ENCODE measurements around the gene MECP2.

MECP2 gene

GRCh38 chrX:154032160-154032559 lies 65.4 kb downstream of the MECP2 start:
- DNase-seq (ENCODE audit: low read depth) = no peak
- TF ChIP-seq, protein P1, sequence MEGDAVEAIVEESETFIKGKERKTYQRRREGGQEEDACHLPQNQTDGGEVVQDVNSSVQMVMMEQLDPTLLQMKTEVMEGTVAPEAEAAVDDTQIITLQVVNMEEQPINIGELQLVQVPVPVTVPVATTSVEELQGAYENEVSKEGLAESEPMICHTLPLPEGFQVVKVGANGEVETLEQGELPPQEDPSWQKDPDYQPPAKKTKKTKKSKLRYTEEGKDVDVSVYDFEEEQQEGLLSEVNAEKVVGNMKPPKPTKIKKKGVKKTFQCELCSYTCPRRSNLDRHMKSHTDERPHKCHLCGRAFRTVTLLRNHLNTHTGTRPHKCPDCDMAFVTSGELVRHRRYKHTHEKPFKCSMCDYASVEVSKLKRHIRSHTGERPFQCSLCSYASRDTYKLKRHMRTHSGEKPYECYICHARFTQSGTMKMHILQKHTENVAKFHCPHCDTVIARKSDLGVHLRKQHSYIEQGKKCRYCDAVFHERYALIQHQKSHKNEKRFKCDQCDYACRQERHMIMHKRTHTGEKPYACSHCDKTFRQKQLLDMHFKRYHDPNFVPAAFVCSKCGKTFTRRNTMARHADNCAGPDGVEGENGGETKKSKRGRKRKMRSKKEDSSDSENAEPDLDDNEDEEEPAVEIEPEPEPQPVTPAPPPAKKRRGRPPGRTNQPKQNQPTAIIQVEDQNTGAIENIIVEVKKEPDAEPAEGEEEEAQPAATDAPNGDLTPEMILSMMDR (IDR thresholded peaks at IDR 0.05; ENCODE audit: insufficient read depth, low read depth, low read length, missing control alignments) = no peak
- H3K4me3 ChIP-seq (ENCODE audit: low read length) = no peak overlapping the region

DNA sequence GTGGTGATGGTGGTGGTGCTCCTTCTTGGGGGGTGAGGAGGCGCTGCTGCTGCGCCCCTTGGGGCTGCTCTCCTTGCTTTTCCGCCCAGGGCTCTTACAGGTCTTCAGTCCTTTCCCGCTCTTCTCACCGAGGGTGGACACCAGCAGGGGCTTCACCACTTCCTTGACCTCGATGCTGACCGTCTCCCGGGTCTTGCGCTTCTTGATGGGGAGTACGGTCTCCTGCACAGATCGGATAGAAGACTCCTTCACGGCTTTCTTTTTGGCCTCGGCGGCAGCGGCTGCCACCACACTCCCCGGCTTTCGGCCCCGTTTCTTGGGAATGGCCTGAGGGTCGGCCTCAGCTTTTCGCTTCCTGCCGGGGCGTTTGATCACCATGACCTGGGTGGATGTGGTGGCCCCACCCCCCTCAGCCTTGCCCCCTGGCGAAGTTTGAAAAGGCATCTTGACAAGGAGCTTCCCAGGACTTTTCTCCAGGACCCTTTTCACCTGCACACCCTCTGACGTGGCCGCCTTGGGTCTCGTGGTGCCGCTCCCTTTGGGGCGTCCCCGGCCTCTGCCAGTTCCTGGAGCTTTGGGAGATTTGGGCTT lies 66.7 kb downstream of the MECP2 start:
- TF ChIP-seq, protein P1 (IDR thresholded peaks at IDR 0.05; ENCODE audit: insufficient read depth, low read depth, low read length, missing control alignments) = no peak
- no peak overlapping the region for H3K4me3 ChIP-seq (ENCODE audit: low read length)
- DNase-seq (ENCODE audit: low read depth) = no peak

DNA sequence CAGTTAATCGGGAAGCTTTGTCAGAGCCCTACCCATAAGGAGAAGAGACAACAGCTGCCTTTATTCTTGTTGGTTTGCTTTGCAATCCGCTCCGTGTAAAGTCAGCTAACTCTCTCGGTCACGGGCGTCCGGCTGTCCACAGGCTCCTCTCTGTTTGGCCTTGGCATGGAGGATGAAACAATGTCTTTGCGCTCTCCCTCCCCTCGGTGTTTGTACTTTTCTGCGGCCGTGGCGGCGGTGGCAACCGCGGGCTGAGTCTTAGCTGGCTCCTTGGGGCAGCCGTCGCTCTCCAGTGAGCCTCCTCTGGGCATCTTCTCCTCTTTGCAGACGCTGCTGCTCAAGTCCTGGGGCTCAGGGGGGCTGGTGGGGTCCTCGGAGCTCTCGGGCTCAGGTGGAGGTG lies 67.3 kb downstream of the MECP2 start:
- no peak for DNase-seq (ENCODE audit: low read depth)
- TF ChIP-seq, protein P1 (IDR thresholded peaks at IDR 0.05; ENCODE audit: insufficient read depth, low read depth, low read length, missing control alignments) = no peak
- H3K4me3 ChIP-seq (ENCODE audit: low read length) = no peak overlapping the region

GRCh38 chrX:154029439-154029838 lies 68.1 kb downstream of the MECP2 start:
- no peak for DNase-seq (ENCODE audit: low read depth)
- H3K4me3 ChIP-seq (ENCODE audit: low read length) = no peak overlapping the region
- TF ChIP-seq, protein P1 (IDR thresholded peaks at IDR 0.05; ENCODE audit: insufficient read depth, low read depth, low read length, missing control alignments) = no peak

DNA sequence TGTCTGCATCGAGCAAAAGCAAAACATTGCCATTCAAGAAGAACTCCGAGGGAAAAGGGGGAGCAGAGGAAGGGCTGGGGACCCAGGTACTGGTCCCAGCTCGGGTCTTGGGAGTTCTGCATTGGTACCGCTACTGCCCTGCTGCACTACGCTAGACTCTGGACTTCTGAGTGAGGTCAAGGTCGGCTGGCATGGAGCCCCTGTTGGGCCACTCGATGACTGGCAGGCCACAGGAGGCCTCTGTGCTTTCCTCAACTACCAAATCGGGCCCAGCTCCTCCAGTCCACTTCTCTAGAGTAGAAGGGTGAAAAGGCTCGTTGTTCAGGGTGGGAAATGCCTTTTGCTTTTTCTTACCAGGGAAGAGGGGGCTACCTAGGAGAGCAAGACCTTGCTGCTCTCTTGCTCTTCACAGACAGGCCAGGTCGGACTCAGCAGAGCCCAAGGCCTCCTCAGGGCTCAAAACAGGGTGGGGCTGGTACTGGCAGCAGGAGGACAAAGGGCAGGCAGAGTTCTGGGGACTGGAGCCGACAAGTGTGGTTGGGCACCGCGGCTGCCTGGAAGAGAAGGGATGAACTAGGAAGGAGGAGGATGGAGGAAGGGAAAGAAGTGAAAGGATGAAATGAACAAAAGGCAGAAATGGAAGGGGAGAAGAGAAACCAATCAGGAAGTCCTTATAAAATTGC lies 68.9 kb downstream of the MECP2 start:
- no peak for DNase-seq (ENCODE audit: low read depth)
- TF ChIP-seq, protein P1 (IDR thresholded peaks at IDR 0.05; ENCODE audit: insufficient read depth, low read depth, low read length, missing control alignments) = no peak
- H3K4me3 ChIP-seq (ENCODE audit: low read length) = no peak overlapping the region

DNA sequence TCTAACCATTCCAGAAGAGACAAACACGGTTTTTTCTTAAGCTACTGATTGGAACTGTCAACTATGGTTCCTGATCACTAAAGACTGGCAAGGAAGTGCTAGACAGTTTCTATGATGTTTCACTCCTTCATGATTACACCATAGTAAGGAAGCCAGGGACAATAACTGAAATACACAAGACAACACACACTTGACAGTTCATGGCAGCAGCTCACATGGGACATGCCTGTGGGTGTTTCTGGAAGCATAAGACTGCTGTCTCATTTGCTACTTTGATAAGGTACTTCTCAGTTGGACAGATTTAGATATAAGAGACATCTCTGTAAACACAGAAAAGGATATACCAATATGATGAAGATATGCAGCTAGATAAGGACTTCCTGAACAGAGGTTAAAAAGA lies 69.5 kb downstream of the MECP2 start:
- H3K4me3 ChIP-seq (ENCODE audit: low read length) = no peak overlapping the region
- no peak for DNase-seq (ENCODE audit: low read depth)
- TF ChIP-seq, protein P1 (IDR thresholded peaks at IDR 0.05; ENCODE audit: insufficient read depth, low read depth, low read length, missing control alignments) = no peak

- no peak overlapping the region for H3K4me3 ChIP-seq (ENCODE audit: low read length)
- no peak for DNase-seq (ENCODE audit: low read depth)
- TF ChIP-seq, protein P1 (IDR thresholded peaks at IDR 0.05; ENCODE audit: insufficient read depth, low read depth, low read length, missing control alignments) = no peak
Measured at GRCh38 chrX:154027022-154027402, 70.5 kb downstream of the MECP2 start.

Data from epithelial cell of esophagus (primary cell).